Testis (tissue), 2 donors: ENCODE data around the gene PPP6R1.

ENCODE experiments used
- CTCF ChIP-seq, 3 experiments: fragments of 450-650 bp in 2 of 3; fragments of 200-600 bp in 1 of 3; sonication (generic) in 1 of 3; IDR thresholded peaks; one replicate each; pipeline ENCODE4 v1.5.1; 2016 to 2019; ENCODE audit warnings: antibody characterized with exemption in 3 of 3, mild to moderate bottlenecking in 2 of 3, moderate library complexity in 1 of 3
- POLR2A ChIP-seq: fragments of 450-650 bp; IDR thresholded peaks from one replicate; pipeline ENCODE4 v1.6.1; 2017; ENCODE audit warnings: antibody characterized with exemption, mild to moderate bottlenecking, moderate library complexity

GRCh38 chr19:55245236-55245904, 13.4 kb downstream of the PPP6R1 start:
- TF ChIP-seq CTCF (IDR thresholded peaks at IDR 0.05) (no peak), POLR2A (no peak)
